GM10248 (cell line): Measurements from ENCODE around the gene COX14.

Experiments used
- CTCF ChIA-PET: fragments of 300-600 bp; sonication (Branson Sonifier 250); formaldehyde crosslinking; extraction: SDS; loops from one replicate; lab custom pipeline; 2021; ENCODE audit warnings: antibody characterized with exemption; lab: Yijun Ruan, JAX
- POLR2A ChIA-PET: fragments of 350-650 bp; sonication (Branson Sonifier 250); formaldehyde crosslinking; extraction: SDS; loops from one replicate; lab custom pipeline; 2020; ENCODE audit warnings: antibody characterized with exemption; lab: Yijun Ruan, JAX
- DNase-seq: peaks from one replicate; pipeline ENCODE4 v3.0.0; 2012; ENCODE audit errors: extremely low spot score
- CTCF ChIP-seq: IDR thresholded peaks from 2 replicates; pipeline ENCODE4 v1.5.1; 2012; ENCODE audit warnings: mild to moderate bottlenecking, low read depth; ENCODE audit errors: extremely low read depth, missing control alignments, control extremely low read depth

The COX14 gene

GRCh38 chr12:50111693-50112455, at the start of gene COX14:
TSS of gene COX14 (plus strand) at chr12:50112236. CDS start at chr12:50120044, 7,808 bp downstream.
- DNase-seq, result peak; percentile 96
- TF ChIP-seq CTCF, result peak; percentile 91
- CTCF ChIA-PET, result interaction anchor here (0.6 to 19.2 kb wide), 36 partner anchors 12 to 408 kb away, joined by 3 to 296 read pairs (median 8); partner anchors contain the start of genes CERS5, FAM186A, GPD1 and LIMA1
- POLR2A ChIA-PET, result interaction anchor here (0.5 to 2.3 kb wide), 15 partner anchors 8 to 969 kb away, joined by 3 to 16 read pairs (median 6); partner anchors contain the start of genes CERS5, GPD1 and SMARCD1

- no peak for TF ChIP-seq CTCF
- CTCF ChIA-PET, result interaction anchor here (0.8 to 11.2 kb wide), 7 partner anchors 7 to 96 kb away, joined by 4 to 122 read pairs (median 8); no protein-coding TSS in a partner anchor
- POLR2A ChIA-PET, result no interaction called here
- DNase-seq, result no peak
Measured at GRCh38 chr12:50062728-50063460, 49.1 kb upstream of the COX14 start.

- TF ChIP-seq CTCF, result no peak
- ChIA-PET CTCF (interaction anchor here (0.8 to 15.1 kb wide), 13 partner anchors 8 to 287 kb away, joined by 3 to 243 read pairs (median 8); partner anchors contain the start of genes COX14 and SMARCD1), POLR2A (no interaction called here)
- DNase-seq, result no peak
Measured at GRCh38 chr12:50065726-50066310, 46.2 kb upstream of the COX14 start.

- ChIA-PET POLR2A (no interaction called here), CTCF (interaction anchor here (0.8 to 15.1 kb wide), 10 partner anchors 8 to 110 kb away, joined by 3 to 243 read pairs (median 6); partner anchors contain the start of gene SMARCD1)
- no peak for TF ChIP-seq CTCF
- no peak for DNase-seq
Measured at GRCh38 chr12:50066402-50066801, 45.6 kb upstream of the COX14 start.

GRCh38 chr12:50069069-50069468, 43.0 kb upstream of the COX14 start:
- CTCF ChIA-PET, result interaction anchor here (0.8 to 15.1 kb wide), 18 partner anchors 9 to 321 kb away, joined by 3 to 243 read pairs (median 6); partner anchors contain the start of genes AQP6, ASIC1 and COX14
- DNase-seq, result no peak
- POLR2A ChIA-PET, result no interaction called here
- TF ChIP-seq CTCF, result no peak
